Lung (tissue), 12 donors: Measurements from ENCODE around the gene PTPRD. TPM values are rescaled to one million over a fixed set of nuclear protein-coding genes. Genes with fewer than 3 reads are reported as not detected.

Experiments
- ATAC-seq: fragments of 200-7000 bp; cut with Tn5 transposase; one replicate; pipeline ENCODE4 v1.9.1; 2020; ENCODE audit warnings: moderate number of reproducible peaks; ENCODE audit not compliant: insufficient read depth, low FRiP score
- DNase-seq, 3 donors: peaks; one replicate each; pipeline ENCODE4 v3.0.0-alpha.2; 2013 to 2017
- H3K27ac ChIP-seq, 2 donors: one replicate each; pipeline ENCODE4 v1.5.1; 2013; ENCODE audit warnings: mild to moderate bottlenecking in 2 of 2, moderate library complexity in 2 of 2, control low read depth in 1 of 2, inconsistent platforms in 1 of 2, low read depth in 1 of 2, low read length in 1 of 2
- H3K27me3 ChIP-seq, 3 donors: one replicate each; pipeline ENCODE4 v1.5.1; 2013; ENCODE audit warnings: low read length in 2 of 3; ENCODE audit not compliant: control insufficient read depth in 3 of 3, insufficient read depth in 3 of 3
- H3K36me3 ChIP-seq, 4 donors: one replicate each; pipeline ENCODE4 v1.5.1; 2013; ENCODE audit warnings: low read length in 4 of 4, mild to moderate bottlenecking in 1 of 4, moderate library complexity in 1 of 4; ENCODE audit not compliant: control insufficient read depth in 4 of 4, insufficient read depth in 4 of 4
- H3K4me1 ChIP-seq, 5 donors: one replicate each; pipeline ENCODE4 v1.5.1; 2013; ENCODE audit warnings: low read length in 5 of 5, mild to moderate bottlenecking in 2 of 5, moderate library complexity in 1 of 5; ENCODE audit not compliant: control insufficient read depth in 5 of 5, insufficient read depth in 5 of 5
- H3K4me3 ChIP-seq: one replicate; pipeline ENCODE4 v1.5.1; 2013; ENCODE audit warnings: mild to moderate bottlenecking, control low read depth, moderate library complexity
- H3K9ac ChIP-seq, 2 donors: one replicate each; pipeline ENCODE4 v1.5.1; 2013; ENCODE audit warnings: low read length in 2 of 2, control low read depth in 1 of 2; ENCODE audit not compliant: insufficient read depth in 1 of 2
- H3K9me3 ChIP-seq, 4 donors: one replicate each; pipeline ENCODE4 v1.5.1; 2013; ENCODE audit warnings: low read length in 3 of 4, mild to moderate bottlenecking in 1 of 4, moderate library complexity in 1 of 4; ENCODE audit not compliant: control insufficient read depth in 4 of 4, insufficient read depth in 3 of 4
- CTCF ChIP-seq: IDR thresholded peaks from 2 replicates; pipeline ENCODE4 v1.5.1; 2012; ENCODE audit warnings: mild to moderate bottlenecking; ENCODE audit errors: control extremely low read depth, extremely low read depth
- WGBS, 2 donors: extraction: QIAGEN DNeasy Blood & Tissue Kit; methylation state at CpG; one replicate each; pipeline ENCODE4 v1.1.7; 2013; 5-methylcytosine and 5-hydroxymethylcytosine counted together
- polyA plus RNA-seq, 2 donors: library from polyadenylated mRNA; stranded (reverse); fragments of 200-250 nt; gene quantifications; one replicate each; pipeline ENCODE4 v1.2.1, GENCODE V29; 2013
- total RNA-seq, 2 donors: library from RNA; depleted of rRNA in 1 of 2; stranded (reverse); fragments of >200 nt in 1 of 2; gene quantifications; one replicate each; pipeline ENCODE4 v1.2.1, GENCODE V29; 2014 to 2021
- donor health status: control.
- donor health status: control.
- donor health status: Bipolar disorder and iron deficiency.
- donor health status: healthy.
- donor health status: DM: yes; HTN: yes; CAD: no.

The PTPRD gene
- total and polyA plus RNA-seq, 4 donors = 1.9 to 145 (median 13.7) TPM

- 81 to 87% methylated on average over 4 of the region's 4 CpGs for WGBS, 2 donors
- Histone ChIP-seq H3K27me3 (no peaks in the 10 kb centered on the region), H3K36me3 (no peaks in the 10 kb centered on the region)
Observed at GRCh38 chr9:10134266-10134665, 478.5 kb downstream of the PTPRD start.

DNA sequence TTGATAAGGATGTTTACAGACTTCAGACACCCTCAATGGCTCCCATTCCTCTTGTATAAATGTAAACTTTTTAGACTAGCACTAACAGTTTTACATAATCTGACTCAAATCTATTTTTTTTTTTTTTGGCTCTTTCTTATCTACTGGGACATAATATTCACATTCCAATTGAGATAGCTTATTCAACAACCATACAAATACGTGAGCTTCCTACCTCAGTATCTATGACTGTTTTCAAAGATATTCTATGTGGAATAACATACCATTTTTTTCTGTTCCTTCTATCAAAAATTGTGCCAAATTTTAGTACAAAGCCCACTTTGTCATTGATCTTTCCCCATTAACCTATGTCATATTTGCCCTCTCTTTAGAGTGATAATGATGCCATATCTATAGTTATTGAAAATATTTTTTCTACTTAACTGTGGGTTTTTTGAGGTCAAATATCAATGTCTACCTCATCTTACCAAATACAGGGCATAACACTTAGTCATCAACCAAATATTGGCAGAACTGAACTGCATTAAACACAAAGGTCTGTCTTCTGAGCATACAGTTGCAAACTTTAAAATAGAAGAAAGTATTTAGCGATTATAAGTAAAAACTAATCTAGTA lies 482.6 kb downstream of the PTPRD start:
- Histone ChIP-seq H3K9ac (no peak overlapping the region), H3K4me1 (no peaks in the 10 kb centered on the region), H3K4me3 (no peak overlapping the region), H3K27me3 (no peaks in the 10 kb centered on the region), H3K27ac (no peak overlapping the region), H3K36me3 (no peaks in the 10 kb centered on the region), H3K9me3 (no peaks in the 10 kb centered on the region)
- 58 to 82% methylated on average over 2 of the region's 2 CpGs for WGBS, 2 donors
- no peak for TF ChIP-seq CTCF
- DNase-seq (no peak), ATAC-seq (no peak)

More at GRCh38 chr9:10134266-10134665, 478.5 kb downstream of the PTPRD start:
- Histone ChIP-seq H3K9me3 (no peaks in the 10 kb centered on the region), H3K4me3 (no peak overlapping the region), H3K27ac (no peak overlapping the region), H3K9ac (no peak overlapping the region), H3K4me1 (no peaks in the 10 kb centered on the region)
- ATAC-seq (no peak), DNase-seq (no peak)
- TF ChIP-seq CTCF = no peak

DNA sequence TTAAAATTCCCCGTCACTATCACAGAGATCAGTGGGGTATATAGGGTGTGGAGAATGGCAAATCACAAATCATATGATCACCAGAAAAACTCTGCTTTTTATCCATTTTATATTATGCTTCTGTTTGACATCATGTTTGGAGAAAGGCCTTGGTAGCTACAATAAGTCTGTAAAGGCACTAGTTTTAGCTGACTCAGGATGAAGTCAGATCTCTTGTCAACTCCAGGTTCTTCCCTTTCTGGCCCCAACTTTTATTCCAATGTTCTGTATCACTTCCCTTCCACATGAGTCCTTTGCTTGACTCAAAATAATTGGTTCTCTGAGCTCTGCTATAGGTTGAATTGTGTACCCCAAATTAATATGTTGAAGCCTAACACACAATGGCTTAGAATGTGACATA lies 484.9 kb downstream of the PTPRD start:
- ATAC-seq (no peak), DNase-seq (no peak)
- no peaks in the 10 kb centered on the region for H3K4me1 ChIP-seq
- H3K9ac ChIP-seq = no peak overlapping the region
- no peak for TF ChIP-seq CTCF
- no peaks in the 10 kb centered on the region for H3K27me3 ChIP-seq
- no peak overlapping the region for H3K27ac ChIP-seq
- 89 to 94% methylated on average over 1 of the region's 1 CpG for WGBS, 2 donors
- H3K9me3 ChIP-seq = no peaks in the 10 kb centered on the region
- H3K4me3 ChIP-seq = no peak overlapping the region
- no peaks in the 10 kb centered on the region for H3K36me3 ChIP-seq

GRCh38 chr9:10112798-10113197 lies 500.0 kb downstream of the PTPRD start:
- no peak for DNase-seq
- Histone ChIP-seq H3K27me3 (no peaks in the 10 kb centered on the region), H3K4me1 (peaks cover 0 to 4% (median 0%) of the 10 kb centered on the region in 5 donors), H3K36me3 (no peaks in the 10 kb centered on the region), H3K9me3 (no peaks in the 10 kb centered on the region), H3K9ac (no peak overlapping the region), H3K27ac (peak overlapping the region in 1 of 2 donors; percentile 67), H3K4me3 (no peak overlapping the region)
- 55 to 58% methylated on average over 4 of the region's 4 CpGs for WGBS, 2 donors
- no peak for TF ChIP-seq CTCF
- ATAC-seq = no peak
